ENCODE data around the gene TERT.

GRCh38 chr5:1343931-1344901 is 49.3 kb upstream of the TERT start:
- TF ChIP-seq, protein P1, sequence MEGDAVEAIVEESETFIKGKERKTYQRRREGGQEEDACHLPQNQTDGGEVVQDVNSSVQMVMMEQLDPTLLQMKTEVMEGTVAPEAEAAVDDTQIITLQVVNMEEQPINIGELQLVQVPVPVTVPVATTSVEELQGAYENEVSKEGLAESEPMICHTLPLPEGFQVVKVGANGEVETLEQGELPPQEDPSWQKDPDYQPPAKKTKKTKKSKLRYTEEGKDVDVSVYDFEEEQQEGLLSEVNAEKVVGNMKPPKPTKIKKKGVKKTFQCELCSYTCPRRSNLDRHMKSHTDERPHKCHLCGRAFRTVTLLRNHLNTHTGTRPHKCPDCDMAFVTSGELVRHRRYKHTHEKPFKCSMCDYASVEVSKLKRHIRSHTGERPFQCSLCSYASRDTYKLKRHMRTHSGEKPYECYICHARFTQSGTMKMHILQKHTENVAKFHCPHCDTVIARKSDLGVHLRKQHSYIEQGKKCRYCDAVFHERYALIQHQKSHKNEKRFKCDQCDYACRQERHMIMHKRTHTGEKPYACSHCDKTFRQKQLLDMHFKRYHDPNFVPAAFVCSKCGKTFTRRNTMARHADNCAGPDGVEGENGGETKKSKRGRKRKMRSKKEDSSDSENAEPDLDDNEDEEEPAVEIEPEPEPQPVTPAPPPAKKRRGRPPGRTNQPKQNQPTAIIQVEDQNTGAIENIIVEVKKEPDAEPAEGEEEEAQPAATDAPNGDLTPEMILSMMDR (conservative IDR thresholded peaks at IDR 0.05; ENCODE audit: low read depth, low read length) = no peak
- TF ChIP-seq POLR2A (IDR thresholded peaks at IDR 0.05; ENCODE audit: low read depth, low read length) (no peak), CEBPB (IDR thresholded peaks at IDR 0.05; ENCODE audit: low read depth, low read length) (no peak)
